ENCODE data around the gene DACH1.

The DACH1 gene

GRCh38 chr13:71722206-71722605, 144.8 kb downstream of the DACH1 start:
- H3K27ac ChIP-seq (ENCODE audit: low read depth, low read length) = no peak overlapping the region
- H3K36me3 ChIP-seq (ENCODE audit: control insufficient read depth in 1 of 2, insufficient read depth in 2 of 2, low read length in 2 of 2) = no peaks in the 10 kb centered on the region
- no peaks in the 10 kb centered on the region for H3K27me3 ChIP-seq (ENCODE audit: control insufficient read depth in 1 of 2, insufficient read depth in 2 of 2, low read length in 2 of 2)

GRCh38 chr13:71721104-71721503, 145.9 kb downstream of the DACH1 start:
- no peak overlapping the region for H3K27ac ChIP-seq (ENCODE audit: low read depth, low read length)
- H3K36me3 ChIP-seq (ENCODE audit: control insufficient read depth in 1 of 2, insufficient read depth in 2 of 2, low read length in 2 of 2) = no peaks in the 10 kb centered on the region
- H3K9me3 ChIP-seq (ENCODE audit: control insufficient read depth in 1 of 2, low read length in 2 of 2) = no peaks in the 10 kb centered on the region
- H3K27me3 ChIP-seq (ENCODE audit: control insufficient read depth in 1 of 2, insufficient read depth in 2 of 2, low read length in 2 of 2) = no peaks in the 10 kb centered on the region
- H3K9ac ChIP-seq (ENCODE audit: low read depth in 1 of 2, low read length in 2 of 2) = no peak overlapping the region
- no peak overlapping the region for H3K4me3 ChIP-seq (ENCODE audit: low read depth in 1 of 2, low read length in 2 of 2)
- peaks cover 0 to 4% of the 10 kb centered on the region in 2 donors for H3K4me1 ChIP-seq (ENCODE audit: control insufficient read depth in 1 of 2, insufficient read depth in 2 of 2, low read length in 2 of 2)

More at GRCh38 chr13:71722206-71722605, 144.8 kb downstream of the DACH1 start:
- Histone ChIP-seq H3K9me3 (ENCODE audit: control insufficient read depth in 1 of 2, low read length in 2 of 2) (no peaks in the 10 kb centered on the region), H3K4me3 (ENCODE audit: low read depth in 1 of 2, low read length in 2 of 2) (no peak overlapping the region), H3K9ac (ENCODE audit: low read depth in 1 of 2, low read length in 2 of 2) (no peak overlapping the region), H3K4me1 (ENCODE audit: control insufficient read depth in 1 of 2, insufficient read depth in 2 of 2, low read length in 2 of 2) (peaks cover 0 to 4% of the 10 kb centered on the region in 2 donors)

- no peaks in the 10 kb centered on the region for H3K27me3 ChIP-seq (ENCODE audit: control insufficient read depth in 1 of 2, insufficient read depth in 2 of 2, low read length in 2 of 2)
- no peak overlapping the region for H3K9ac ChIP-seq (ENCODE audit: low read depth in 1 of 2, low read length in 2 of 2)
- H3K36me3 ChIP-seq (ENCODE audit: control insufficient read depth in 1 of 2, insufficient read depth in 2 of 2, low read length in 2 of 2) = no peaks in the 10 kb centered on the region
- peaks cover 0 to 4% of the 10 kb centered on the region in 2 donors for H3K4me1 ChIP-seq (ENCODE audit: control insufficient read depth in 1 of 2, insufficient read depth in 2 of 2, low read length in 2 of 2)
- H3K4me3 ChIP-seq (ENCODE audit: low read depth in 1 of 2, low read length in 2 of 2) = no peak overlapping the region
- H3K9me3 ChIP-seq (ENCODE audit: control insufficient read depth in 1 of 2, low read length in 2 of 2) = no peaks in the 10 kb centered on the region
- no peak overlapping the region for H3K27ac ChIP-seq (ENCODE audit: low read depth, low read length)
Measured at GRCh38 chr13:71718931-71719330, 148.1 kb downstream of the DACH1 start.

GRCh38 chr13:71714802-71715375, 152.1 kb downstream of the DACH1 start:
- H3K36me3 ChIP-seq (ENCODE audit: control insufficient read depth in 1 of 2, insufficient read depth in 2 of 2, low read length in 2 of 2) = no peaks in the 10 kb centered on the region
- H3K9ac ChIP-seq (ENCODE audit: low read depth in 1 of 2, low read length in 2 of 2) = no peak overlapping the region
- H3K27me3 ChIP-seq (ENCODE audit: control insufficient read depth in 1 of 2, insufficient read depth in 2 of 2, low read length in 2 of 2) = no peaks in the 10 kb centered on the region
- no peaks in the 10 kb centered on the region for H3K9me3 ChIP-seq (ENCODE audit: control insufficient read depth in 1 of 2, low read length in 2 of 2)
- H3K4me1 ChIP-seq (ENCODE audit: control insufficient read depth in 1 of 2, insufficient read depth in 2 of 2, low read length in 2 of 2) = peaks cover 0 to 8% of the 10 kb centered on the region in 2 donors
- H3K27ac ChIP-seq (ENCODE audit: low read depth, low read length) = no peak overlapping the region
- H3K4me3 ChIP-seq (ENCODE audit: low read depth in 1 of 2, low read length in 2 of 2) = no peak overlapping the region

GRCh38 chr13:71712988-71713653, 153.9 kb downstream of the DACH1 start:
- H3K9ac ChIP-seq (ENCODE audit: low read depth in 1 of 2, low read length in 2 of 2) = no peak overlapping the region
- no peak overlapping the region for H3K4me3 ChIP-seq (ENCODE audit: low read depth in 1 of 2, low read length in 2 of 2)
- no peak overlapping the region for H3K27ac ChIP-seq (ENCODE audit: low read depth, low read length)
- H3K36me3 ChIP-seq (ENCODE audit: control insufficient read depth in 1 of 2, insufficient read depth in 2 of 2, low read length in 2 of 2) = no peaks in the 10 kb centered on the region
- H3K27me3 ChIP-seq (ENCODE audit: control insufficient read depth in 1 of 2, insufficient read depth in 2 of 2, low read length in 2 of 2) = no peaks in the 10 kb centered on the region
- no peaks in the 10 kb centered on the region for H3K9me3 ChIP-seq (ENCODE audit: control insufficient read depth in 1 of 2, low read length in 2 of 2)
- H3K4me1 ChIP-seq (ENCODE audit: control insufficient read depth in 1 of 2, insufficient read depth in 2 of 2, low read length in 2 of 2) = peaks cover 0 to 8% of the 10 kb centered on the region in 2 donors

- no peak overlapping the region for H3K9ac ChIP-seq (ENCODE audit: low read depth in 1 of 2, low read length in 2 of 2)
- no peaks in the 10 kb centered on the region for H3K9me3 ChIP-seq (ENCODE audit: control insufficient read depth in 1 of 2, low read length in 2 of 2)
- H3K27ac ChIP-seq (ENCODE audit: low read depth, low read length) = no peak overlapping the region
- H3K36me3 ChIP-seq (ENCODE audit: control insufficient read depth in 1 of 2, insufficient read depth in 2 of 2, low read length in 2 of 2) = no peaks in the 10 kb centered on the region
- H3K27me3 ChIP-seq (ENCODE audit: control insufficient read depth in 1 of 2, insufficient read depth in 2 of 2, low read length in 2 of 2) = no peaks in the 10 kb centered on the region
- H3K4me1 ChIP-seq (ENCODE audit: control insufficient read depth in 1 of 2, insufficient read depth in 2 of 2, low read length in 2 of 2) = no peaks in the 10 kb centered on the region
- H3K4me3 ChIP-seq (ENCODE audit: low read depth in 1 of 2, low read length in 2 of 2) = no peak overlapping the region
Measured at GRCh38 chr13:71704656-71705055, 162.3 kb downstream of the DACH1 start.

- Histone ChIP-seq H3K27me3 (ENCODE audit: control insufficient read depth in 1 of 2, insufficient read depth in 2 of 2, low read length in 2 of 2) (no peaks in the 10 kb centered on the region), H3K9ac (ENCODE audit: low read depth in 1 of 2, low read length in 2 of 2) (no peak overlapping the region), H3K4me1 (ENCODE audit: control insufficient read depth in 1 of 2, insufficient read depth in 2 of 2, low read length in 2 of 2) (no peaks in the 10 kb centered on the region), H3K27ac (ENCODE audit: low read depth, low read length) (no peak overlapping the region), H3K36me3 (ENCODE audit: control insufficient read depth in 1 of 2, insufficient read depth in 2 of 2, low read length in 2 of 2) (no peaks in the 10 kb centered on the region), H3K4me3 (ENCODE audit: low read depth in 1 of 2, low read length in 2 of 2) (no peak overlapping the region), H3K9me3 (ENCODE audit: control insufficient read depth in 1 of 2, low read length in 2 of 2) (no peaks in the 10 kb centered on the region)
Measured at GRCh38 chr13:71703138-71703537, 163.9 kb downstream of the DACH1 start.

- no peaks in the 10 kb centered on the region for H3K9me3 ChIP-seq (ENCODE audit: control insufficient read depth in 1 of 2, low read length in 2 of 2)
- H3K27ac ChIP-seq (ENCODE audit: low read depth, low read length) = no peak overlapping the region
- H3K36me3 ChIP-seq (ENCODE audit: control insufficient read depth in 1 of 2, insufficient read depth in 2 of 2, low read length in 2 of 2) = no peaks in the 10 kb centered on the region
- H3K4me1 ChIP-seq (ENCODE audit: control insufficient read depth in 1 of 2, insufficient read depth in 2 of 2, low read length in 2 of 2) = no peaks in the 10 kb centered on the region
- H3K4me3 ChIP-seq (ENCODE audit: low read depth in 1 of 2, low read length in 2 of 2) = no peak overlapping the region
- H3K27me3 ChIP-seq (ENCODE audit: control insufficient read depth in 1 of 2, insufficient read depth in 2 of 2, low read length in 2 of 2) = no peaks in the 10 kb centered on the region
- no peak overlapping the region for H3K9ac ChIP-seq (ENCODE audit: low read depth in 1 of 2, low read length in 2 of 2)
Measured at GRCh38 chr13:71702253-71702652, 164.8 kb downstream of the DACH1 start.

- Histone ChIP-seq H3K4me3 (ENCODE audit: low read depth in 1 of 2, low read length in 2 of 2) (no peak overlapping the region), H3K9me3 (ENCODE audit: control insufficient read depth in 1 of 2, low read length in 2 of 2) (no peaks in the 10 kb centered on the region), H3K4me1 (ENCODE audit: control insufficient read depth in 1 of 2, insufficient read depth in 2 of 2, low read length in 2 of 2) (no peaks in the 10 kb centered on the region), H3K36me3 (ENCODE audit: control insufficient read depth in 1 of 2, insufficient read depth in 2 of 2, low read length in 2 of 2) (no peaks in the 10 kb centered on the region), H3K27ac (ENCODE audit: low read depth, low read length) (no peak overlapping the region), H3K27me3 (ENCODE audit: control insufficient read depth in 1 of 2, insufficient read depth in 2 of 2, low read length in 2 of 2) (no peaks in the 10 kb centered on the region), H3K9ac (ENCODE audit: low read depth in 1 of 2, low read length in 2 of 2) (no peak overlapping the region)
Measured at GRCh38 chr13:71701741-71702140, 165.3 kb downstream of the DACH1 start.

- H3K9me3 ChIP-seq (ENCODE audit: control insufficient read depth in 1 of 2, low read length in 2 of 2) = no peaks in the 10 kb centered on the region
- H3K36me3 ChIP-seq (ENCODE audit: control insufficient read depth in 1 of 2, insufficient read depth in 2 of 2, low read length in 2 of 2) = no peaks in the 10 kb centered on the region
- H3K9ac ChIP-seq (ENCODE audit: low read depth in 1 of 2, low read length in 2 of 2) = no peak overlapping the region
- no peaks in the 10 kb centered on the region for H3K4me1 ChIP-seq (ENCODE audit: control insufficient read depth in 1 of 2, insufficient read depth in 2 of 2, low read length in 2 of 2)
- H3K4me3 ChIP-seq (ENCODE audit: low read depth in 1 of 2, low read length in 2 of 2) = no peak overlapping the region
- H3K27ac ChIP-seq (ENCODE audit: low read depth, low read length) = no peak overlapping the region
- H3K27me3 ChIP-seq (ENCODE audit: control insufficient read depth in 1 of 2, insufficient read depth in 2 of 2, low read length in 2 of 2) = no peaks in the 10 kb centered on the region
Measured at GRCh38 chr13:71699342-71699741, 167.7 kb downstream of the DACH1 start.
